GM18519 (cell line): ENCODE measurements around the gene ADARB2.
"Not testable (repeated sequence)": the region's sequence is repeated elsewhere in the genome, so short reads cannot be mapped to it uniquely, and the experiment has no call there.

Source experiments
- ATAC-seq: cut with Tn5 transposase; IDR thresholded peaks from one replicate; pipeline ENCODE4 v1.9.1; 2021; ENCODE audit warnings: mild to moderate bottlenecking, moderate library complexity; ENCODE audit not compliant: unreplicated experiment, low FRiP score

ADARB2 gene

DNA sequence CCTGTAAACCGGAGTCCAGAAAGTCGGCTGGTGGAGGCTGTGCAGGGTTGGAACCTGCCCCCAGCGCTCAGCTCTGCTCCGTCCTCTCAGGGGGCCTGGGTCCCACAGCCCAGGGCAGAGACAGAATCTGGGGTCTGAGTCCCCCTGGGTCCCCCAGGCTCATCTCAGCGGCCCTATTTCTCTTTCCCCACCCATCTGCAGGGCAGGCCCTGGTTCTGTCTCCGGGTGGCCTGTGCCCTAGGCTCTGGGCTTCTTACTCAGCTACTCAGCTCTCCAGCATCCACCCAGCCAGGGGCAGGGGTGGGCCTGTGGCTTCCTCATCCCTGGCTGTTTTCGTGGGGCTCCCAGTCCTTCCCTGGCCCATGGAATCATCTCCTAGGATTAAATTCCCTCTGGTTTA is 183.4 kb downstream of the ADARB2 start:
- no peak for ATAC-seq

DNA sequence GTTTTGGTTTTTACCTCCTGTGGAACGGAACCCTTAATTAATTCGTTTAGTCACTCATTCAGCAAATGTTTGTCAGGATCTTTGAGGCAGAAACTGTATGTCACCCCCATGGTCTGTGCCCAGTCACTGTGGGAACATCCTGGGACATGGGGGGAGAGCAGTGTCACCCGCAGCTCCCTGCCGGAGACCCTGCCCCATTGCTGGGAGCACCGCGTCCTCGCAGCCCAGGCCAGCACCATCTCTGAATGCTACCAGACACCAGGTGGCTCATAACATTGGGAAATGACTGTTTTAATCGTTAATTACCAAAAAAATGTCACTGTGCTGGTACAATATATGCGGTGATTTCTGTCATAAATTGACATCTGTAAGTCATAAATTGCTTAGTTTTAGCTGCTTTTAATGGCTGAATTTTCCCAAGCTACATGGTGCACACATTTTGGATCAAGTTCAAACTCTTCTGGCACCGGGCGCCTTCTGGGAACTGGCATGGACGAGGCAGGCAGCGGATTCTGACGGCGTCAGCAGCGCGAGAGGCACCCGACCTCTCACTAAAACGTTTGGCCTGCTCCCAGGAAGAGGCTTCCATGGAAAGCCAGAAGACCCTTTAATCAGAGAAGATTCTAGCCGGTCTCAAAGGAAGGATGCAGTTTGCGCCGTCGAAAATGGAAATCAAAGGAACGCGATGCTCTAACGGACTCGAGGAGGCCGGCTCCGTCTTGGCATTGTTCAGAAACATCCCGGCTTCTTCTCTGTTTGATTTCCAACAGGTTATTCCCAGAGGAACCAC is 184.2 kb downstream of the ADARB2 start:
- no peak for ATAC-seq

DNA sequence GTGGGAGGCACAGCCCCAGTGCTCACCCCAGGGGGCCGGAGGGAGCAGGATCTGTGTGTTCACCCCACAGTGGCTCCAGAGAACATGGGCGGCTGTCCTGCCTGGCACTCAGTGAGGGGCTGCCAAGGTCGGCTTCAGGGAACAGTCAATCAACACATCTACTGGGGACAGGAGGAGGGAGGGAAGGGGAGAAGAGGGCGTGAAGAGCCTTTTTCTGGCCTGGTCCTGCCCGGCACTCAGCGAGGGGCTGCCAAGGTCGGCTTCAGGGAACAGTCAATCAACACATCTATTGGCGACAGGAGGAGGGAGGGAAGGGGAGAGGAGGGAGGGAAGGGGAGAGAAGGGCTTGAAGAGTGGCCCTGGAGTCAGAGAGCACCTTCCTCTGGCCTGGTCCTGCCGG is 184.9 kb downstream of the ADARB2 start:
- no peak for ATAC-seq

DNA sequence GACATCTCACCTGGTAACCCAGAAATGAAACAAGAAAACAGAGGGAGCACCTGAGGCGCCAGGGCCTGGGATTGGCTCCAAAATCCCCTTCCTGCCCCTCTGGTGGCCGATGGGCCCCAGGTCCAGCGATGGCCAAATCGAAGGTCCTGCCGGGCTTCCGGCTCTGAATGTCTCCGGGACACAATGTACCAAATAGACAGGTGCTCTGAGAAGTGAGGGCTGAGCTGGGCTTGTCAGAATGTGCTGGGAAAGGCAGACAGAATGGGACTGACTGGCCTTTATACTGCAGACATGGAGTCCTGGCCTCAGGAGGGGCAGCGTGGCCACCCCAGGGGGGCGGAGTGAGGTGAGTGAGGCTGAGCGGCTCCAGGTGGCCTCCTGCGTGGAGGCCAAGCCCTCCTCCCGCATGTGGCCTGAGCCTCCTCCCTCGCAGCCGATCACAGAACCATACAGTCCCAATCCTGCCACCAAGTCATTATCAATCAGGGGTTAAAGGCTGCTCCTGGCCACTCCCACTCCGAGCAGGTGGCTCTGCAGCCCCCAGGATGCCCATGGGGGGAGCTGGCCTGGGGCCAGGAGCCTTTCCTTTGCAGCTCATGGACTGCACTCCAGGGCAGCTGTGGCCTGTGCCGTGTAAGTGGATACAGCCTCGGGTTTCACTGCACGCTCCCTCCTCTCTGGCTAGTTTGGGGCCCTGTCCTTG is 185.5 kb downstream of the ADARB2 start:
- no peak for ATAC-seq

DNA sequence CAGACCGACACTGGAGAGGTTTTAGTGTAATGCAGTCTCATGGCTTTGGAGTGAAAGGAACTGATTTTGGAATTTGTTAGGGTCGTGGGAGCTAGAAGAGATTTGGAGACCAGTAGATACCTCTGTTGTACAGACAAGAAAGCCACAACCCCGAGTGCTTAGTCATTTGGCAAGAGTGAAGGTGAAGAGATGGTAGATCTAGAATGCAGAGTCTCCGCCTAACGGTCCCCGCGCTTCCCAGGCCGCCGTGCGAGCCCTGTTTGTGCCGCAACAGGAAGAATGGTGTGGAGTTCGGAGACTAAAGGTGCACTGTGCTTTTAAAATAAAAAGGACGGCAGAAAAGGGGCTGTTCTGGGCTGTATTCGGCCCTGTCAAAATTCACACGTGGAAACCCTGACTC is 186.7 kb downstream of the ADARB2 start:
- ATAC-seq: no peak

DNA sequence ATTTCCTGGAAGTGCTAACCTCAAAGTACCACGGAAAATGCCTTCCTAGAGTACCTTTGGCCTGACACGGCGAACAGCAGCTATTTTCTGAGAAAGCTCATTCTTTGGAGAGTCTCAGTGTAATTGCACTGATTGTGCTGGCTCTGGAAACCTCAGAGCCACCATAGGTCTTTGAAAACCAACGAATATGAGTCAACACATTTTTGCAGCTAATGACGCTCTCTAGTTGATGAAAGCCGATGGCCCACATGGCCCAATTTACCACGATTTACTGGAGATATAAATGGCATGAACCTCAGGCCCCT is 187.1 kb downstream of the ADARB2 start:
- ATAC-seq: no peak

DNA sequence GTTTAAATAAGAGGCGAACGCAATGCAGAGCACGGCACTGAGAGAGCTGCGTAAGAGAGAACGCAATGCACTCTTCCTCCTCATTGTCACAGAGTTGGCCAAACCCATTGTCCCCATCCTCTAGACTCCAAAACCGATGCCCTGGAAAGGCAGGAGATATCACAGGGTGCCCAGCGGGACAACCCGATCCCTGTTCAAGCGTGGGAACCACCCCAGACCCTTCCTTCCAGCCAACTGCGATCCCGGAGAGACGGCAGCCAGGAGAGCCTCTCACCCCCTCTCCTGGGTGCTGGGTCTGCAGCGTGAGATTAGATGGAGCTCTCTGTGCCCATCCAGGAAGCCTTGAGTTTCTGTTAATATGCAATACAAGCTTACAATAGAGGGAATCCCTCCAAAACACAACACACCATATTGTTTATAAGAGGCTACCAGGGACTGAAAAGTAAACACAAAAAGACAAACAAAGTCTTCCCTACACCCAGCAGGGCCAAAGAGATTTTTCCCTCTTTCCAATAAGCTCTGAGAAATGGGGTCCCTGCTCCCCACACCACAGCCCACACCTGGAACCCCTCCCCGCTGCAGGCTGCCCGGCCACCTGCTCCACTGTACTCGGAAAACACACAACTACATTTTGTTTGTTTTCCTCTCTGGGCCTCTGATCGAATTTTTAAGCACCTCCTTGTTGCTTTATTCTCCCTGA is 187.6 kb downstream of the ADARB2 start:
- ATAC-seq: no peak

DNA sequence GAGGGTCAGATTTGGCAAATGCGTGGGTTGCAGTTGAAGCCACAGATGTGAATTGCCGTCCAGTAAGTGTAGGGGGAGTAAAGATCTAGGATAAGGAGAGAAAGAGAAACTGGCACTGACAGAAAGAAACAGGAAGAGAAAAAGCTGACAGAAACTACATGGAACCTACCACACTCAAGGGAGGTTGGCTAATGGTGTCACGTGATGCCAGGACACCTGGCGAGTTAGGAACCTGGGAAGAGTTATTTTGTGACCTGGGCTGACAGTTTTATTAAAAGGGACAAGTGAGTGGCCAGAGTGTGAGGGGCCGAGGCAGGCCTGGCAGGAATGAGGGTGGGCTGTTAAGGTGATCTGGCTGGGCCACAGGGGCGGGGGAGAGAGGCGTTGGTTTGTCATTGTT is 188.7 kb downstream of the ADARB2 start:
- ATAC-seq: no peak

DNA sequence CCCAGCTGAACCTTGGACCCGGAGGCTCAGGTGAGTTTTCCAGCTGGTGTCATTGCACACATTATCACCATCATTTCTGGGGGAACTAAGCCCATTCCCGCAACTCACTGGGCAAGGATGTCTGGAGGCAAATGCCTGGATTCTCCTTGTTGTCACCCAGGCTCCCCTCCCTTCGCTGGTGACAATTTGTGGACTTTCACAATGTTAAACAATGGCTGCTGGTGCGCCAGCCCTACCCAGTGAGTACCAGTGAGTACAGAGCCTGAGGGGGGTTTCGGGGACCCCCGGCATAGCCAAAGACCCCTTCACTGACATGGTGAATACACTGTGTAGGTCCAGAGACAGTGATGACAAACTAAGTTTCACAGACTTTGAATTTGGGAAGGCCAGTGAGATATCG is 189.2 kb downstream of the ADARB2 start:
- ATAC-seq: no peak

DNA sequence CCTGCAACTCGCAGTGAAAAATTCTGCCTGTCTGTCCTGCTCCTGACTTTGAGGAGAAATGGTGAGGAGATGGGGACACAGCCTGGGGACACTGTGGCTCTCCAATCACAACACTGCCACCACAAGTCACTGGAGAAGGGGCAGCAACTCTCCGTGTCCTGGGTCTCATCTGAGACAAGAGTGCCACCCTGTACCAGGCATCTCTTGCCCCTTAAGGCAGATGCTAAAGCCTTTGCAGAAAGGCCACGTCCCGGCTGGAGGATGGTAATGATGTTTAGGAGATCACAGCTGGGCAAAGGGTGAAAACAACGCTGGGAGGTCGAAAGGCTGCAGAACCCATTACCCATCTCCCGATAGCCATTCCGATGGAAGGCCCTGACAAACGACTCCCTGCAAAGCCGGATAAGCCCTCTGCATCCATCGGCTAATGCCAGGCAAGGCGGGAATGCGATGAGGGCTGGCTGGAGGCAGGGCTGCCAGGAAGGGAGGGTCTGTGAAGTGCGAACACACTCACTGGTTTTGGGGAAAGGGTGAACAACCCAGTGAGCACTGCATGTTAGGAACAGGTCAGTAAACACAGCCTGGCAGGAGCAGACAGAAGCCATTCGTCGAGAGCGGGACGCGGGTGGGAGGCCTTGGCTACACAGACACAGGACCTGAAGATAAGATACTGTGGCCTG is 190.8 kb downstream of the ADARB2 start:
- no peak for ATAC-seq

DNA sequence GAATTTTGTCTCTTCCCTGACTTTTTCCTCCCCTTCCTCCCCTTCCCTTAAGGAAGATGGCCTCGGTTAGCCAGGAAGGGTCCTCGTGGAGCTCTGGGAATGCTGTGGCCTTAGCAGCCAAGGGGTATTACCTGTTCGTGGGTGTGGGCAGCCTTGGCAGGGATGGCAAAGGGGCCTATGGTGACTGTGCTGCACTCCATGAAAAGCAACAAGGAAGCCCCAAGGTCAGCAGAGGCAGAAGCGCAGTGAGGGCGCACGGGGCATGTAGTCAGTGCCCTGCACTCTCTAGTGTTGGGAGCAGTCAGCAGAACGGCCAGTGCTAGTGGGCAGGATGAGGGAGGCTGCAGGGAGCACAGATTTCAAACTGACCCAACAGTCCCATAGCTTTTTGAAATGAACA is 191.8 kb downstream of the ADARB2 start:
- ATAC-seq: no peak

DNA sequence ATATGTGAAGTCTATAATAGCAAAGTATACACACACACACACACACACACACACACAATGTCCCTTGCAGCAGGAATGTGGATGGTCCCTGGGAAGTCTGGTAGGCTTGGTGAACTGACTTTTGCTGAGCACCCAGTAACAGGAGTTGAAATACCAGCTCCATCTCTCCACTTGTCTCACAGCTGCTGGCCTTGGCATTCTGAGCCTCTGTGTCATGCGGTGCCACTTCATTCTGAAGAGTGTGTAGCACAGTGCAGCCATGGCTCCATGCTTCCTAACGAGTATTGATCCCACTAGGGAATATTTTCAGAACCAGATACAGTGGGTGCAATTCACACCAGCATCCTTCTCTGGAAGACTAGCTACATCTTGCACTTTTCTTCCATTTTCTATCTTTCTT is 192.4 kb downstream of the ADARB2 start:
- ATAC-seq: no peak

DNA sequence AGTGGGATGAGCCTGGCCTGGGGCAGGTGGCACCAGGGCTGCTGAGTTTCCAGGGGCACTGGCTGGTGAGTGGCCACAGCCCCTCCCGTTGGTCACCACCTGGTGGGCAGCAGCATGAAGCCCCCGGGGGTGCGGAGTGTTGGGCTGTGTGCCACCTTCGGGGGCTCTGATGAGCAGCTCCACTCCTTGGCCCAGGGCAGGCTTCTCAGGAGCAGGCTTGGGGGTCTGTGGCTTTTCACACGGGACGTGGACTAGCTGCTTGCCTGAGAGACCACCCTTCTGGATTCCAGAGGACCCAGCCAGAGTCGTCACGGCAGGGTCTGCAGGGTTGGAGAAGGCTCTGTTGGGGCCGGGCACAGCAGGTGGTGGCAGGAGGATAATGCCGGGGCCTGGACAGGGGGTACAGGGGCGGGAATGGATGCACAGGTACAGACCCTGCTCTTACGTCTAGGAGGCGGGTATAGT is 193.1 kb downstream of the ADARB2 start:
- no peak for ATAC-seq

DNA sequence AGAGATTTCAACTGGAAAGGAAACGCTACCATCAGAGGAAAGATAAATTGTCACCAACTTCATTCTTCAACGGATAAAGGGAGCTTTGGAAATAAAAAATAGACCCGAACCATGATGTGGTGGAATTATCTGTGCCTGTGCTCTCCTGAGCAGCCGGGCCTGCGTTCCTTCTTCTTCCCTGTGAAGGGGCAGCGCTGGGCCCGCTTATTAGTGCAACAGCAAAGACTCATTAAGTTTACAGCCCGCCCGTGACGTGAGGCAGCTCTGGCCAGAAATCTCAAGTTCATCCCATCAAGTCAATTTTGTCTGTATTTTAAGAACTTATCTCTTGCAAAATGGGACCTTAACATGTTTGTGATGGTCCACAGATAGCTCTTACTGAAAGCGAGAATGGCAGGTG is 193.7 kb downstream of the ADARB2 start:
- no peak for ATAC-seq

DNA sequence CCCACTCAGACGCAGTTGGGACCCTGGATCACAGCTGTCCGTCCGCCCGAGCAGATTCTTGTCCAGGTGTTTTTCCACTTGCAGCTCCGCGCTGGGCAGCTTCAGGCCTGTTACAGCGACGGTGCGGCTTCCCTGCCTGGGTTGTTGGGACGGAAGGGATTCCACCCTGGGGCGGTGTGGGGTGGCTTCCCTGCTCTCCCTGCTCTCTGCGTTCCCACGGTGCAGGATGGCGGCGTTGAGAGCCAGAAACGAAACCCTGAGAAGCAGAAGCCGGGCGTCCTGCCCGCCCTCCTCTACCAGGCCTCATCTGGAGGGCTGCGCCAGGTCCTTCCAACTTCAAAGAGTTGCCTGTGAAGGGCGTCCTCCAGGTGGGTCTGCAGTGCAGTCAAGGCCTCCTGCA is 194.4 kb downstream of the ADARB2 start:
- ATAC-seq: no peak

DNA sequence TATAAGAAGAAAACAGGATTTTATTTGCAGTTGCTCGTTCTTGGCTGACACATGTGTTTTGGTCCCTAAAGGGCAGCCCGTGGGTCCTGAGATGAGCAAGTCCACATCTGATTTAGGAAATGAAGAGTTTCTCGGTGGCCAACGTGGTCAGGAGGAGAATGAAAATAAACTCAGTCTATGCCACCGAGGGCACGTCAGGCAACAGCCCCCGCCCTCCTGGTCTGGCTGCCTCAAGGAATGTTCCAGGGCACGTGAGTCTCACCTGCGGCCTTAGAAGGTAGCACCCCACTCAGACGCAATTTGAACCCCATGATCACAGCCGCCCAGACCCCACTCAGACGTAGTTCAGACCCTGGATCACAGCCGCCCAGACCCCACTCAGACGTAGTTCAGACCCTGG is 197.2 kb downstream of the ADARB2 start:
- ATAC-seq: no peak

DNA sequence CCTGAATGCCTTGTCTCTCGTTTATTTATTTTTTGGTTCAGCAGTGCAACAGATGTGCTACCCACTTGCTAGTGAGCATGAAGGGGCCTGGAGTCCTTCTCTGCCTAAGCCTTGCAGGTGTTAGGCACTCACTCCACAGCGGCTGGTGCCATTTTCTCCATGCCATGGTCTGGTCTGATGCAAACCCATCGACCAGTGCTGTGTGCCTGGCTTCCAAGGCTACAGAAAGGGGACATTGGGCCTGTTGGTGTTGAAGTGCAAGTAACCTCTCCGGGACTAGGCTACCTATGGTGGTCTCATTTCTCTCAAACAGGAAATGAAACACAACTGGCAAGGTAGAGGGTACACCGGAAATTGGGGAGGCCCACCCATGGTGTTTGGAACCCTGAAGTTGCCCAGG is 198.1 kb downstream of the ADARB2 start:
- no peak for ATAC-seq

DNA sequence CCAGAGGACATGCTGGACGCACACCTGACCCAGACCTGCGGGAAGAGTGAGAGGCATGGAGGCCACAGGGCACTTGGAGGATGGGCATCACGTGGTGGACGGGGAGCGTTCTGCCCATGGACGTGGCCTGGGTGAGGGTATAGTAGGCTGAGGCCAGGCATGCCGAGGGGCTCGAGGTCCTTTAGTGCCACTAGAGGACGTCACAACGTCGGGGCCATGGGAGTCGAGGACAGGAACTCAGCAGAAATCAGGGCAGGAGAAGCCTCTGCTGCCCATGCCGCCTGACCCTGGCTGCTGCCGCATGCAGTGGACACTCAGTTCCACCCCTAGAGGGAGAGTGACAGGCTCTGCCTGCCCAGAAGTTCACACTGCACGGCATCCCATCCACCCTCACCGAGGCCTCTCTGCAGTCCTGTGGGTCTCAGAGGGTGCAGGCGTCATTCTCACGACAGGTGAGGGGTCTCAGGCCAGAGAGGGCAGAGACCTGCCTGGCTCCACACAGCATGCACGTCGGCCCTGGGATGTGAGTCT is 198.7 kb downstream of the ADARB2 start:
- no peak for ATAC-seq

DNA sequence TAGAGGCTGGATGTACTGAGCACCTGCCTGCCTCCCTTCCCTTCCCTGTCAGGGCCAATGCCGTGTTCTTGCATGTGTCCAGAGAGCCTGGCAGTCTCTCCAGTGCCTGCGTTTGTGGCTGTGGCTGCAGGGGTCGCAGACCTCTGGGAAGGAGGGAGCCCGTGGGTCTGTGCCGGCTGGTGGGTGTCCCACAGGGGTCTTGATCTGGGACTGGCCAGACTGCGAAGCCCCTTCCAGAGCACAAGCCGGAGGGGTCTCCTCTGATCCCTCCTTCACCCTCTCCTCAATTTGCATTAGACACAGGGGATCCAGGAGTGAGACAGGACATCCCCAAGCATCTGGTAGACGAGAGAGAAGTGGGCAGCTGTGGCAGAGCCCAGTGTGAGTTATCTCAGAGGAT is 199.2 kb downstream of the ADARB2 start:
- no peak for ATAC-seq

DNA sequence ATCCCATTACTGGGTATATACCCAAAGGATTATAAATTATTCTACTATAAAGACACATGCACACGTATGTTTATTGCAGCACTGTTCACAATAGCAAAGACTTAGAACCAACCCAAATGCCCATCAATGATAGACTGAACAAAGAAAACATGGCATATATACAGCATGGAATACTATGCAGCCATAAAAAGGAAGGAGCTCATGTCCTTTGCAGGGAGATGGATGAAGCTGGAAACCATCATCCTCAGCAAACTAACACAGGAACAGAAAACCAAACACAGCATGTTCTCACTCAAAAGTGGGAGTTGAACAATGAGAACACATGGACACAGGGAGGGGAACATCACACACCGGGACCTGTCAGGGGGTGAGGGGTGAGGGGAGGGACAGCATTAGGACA is 199.9 kb downstream of the ADARB2 start:
- not testable (repeated sequence) for ATAC-seq

DNA sequence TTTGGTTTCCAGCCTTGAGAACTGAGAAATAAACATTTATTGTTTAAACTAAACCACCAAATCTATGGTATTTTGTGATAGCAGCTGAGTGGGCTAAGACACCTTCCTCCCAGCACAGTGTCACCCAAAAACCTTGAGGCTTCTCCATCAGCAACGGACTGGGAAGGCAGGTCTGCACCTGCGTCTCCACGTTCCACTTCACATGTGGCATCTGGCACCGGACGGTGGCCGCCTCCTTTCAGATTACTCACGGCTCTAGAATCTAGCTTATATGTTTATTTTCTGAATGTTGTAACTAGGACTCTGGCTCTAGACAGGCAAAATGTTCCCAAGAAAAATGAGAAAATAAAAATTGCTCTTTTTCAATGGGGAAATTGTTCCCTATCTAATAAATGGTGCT is 201.0 kb downstream of the ADARB2 start:
- no peak for ATAC-seq
